GM12878 (cell line): ENCODE measurements around the gene VMP1. TPM values are rescaled to one million over a fixed set of nuclear protein-coding genes. Genes with fewer than 3 reads are reported as not detected.
A peak's percentile ranks its signal among the peaks of the same experiment; 100 is the strongest.

Experiments used
- CHD1 ChIP-seq: IDR thresholded peaks from 2 replicates; pipeline ENCODE4 v1.6.1; 2012; ENCODE audit warnings: low read depth, low read length, improper control_type of control experiment
- FOXK2 ChIP-seq: fragments of 450-650 bp; IDR thresholded peaks from 2 replicates; pipeline ENCODE4 v1.6.1; 2017; ENCODE audit warnings: mild to moderate bottlenecking, moderate library complexity
- FOXM1 ChIP-seq: IDR thresholded peaks from 2 replicates; pipeline ENCODE4 v1.6.1; 2012; ENCODE audit warnings: low read depth, mild to moderate bottlenecking, inconsistent platforms, low read length, moderate library complexity
- HDAC2 ChIP-seq: fragments of 200-600 bp; sonication (generic); IDR thresholded peaks from 2 replicates; pipeline ENCODE4 v1.6.1; 2017
- MTA3 ChIP-seq: IDR thresholded peaks from 2 replicates; pipeline ENCODE4 v1.6.1; 2012; ENCODE audit warnings: low read length, inconsistent platforms, borderline replicate concordance
- NKRF ChIP-seq: fragments of 450-650 bp; conservative IDR thresholded peaks from 2 replicates; pipeline ENCODE4 v1.6.1; 2017; ENCODE audit warnings: mild to moderate bottlenecking, moderate library complexity
- NR2C1 ChIP-seq: fragments of 450-650 bp; IDR thresholded peaks from 2 replicates; pipeline ENCODE4 v1.6.1; 2017; ENCODE audit warnings: antibody characterized with exemption, mild to moderate bottlenecking, moderate library complexity
- NR2C2 ChIP-seq: IDR thresholded peaks from 2 replicates; pipeline ENCODE4 v1.6.1; 2011; ENCODE audit warnings: borderline replicate concordance, low read depth; ENCODE audit not compliant: control insufficient read depth, insufficient read length
- NRF1 ChIP-seq: conservative IDR thresholded peaks from 2 replicates; pipeline ENCODE4 v1.6.1; 2011; ENCODE audit warnings: mild to moderate bottlenecking, low read depth, low read length, improper control_type of control experiment
- PAX8 ChIP-seq: fragments of 450-650 bp; IDR thresholded peaks from 2 replicates; pipeline ENCODE4 v1.6.1; 2017; ENCODE audit warnings: mild to moderate bottlenecking, moderate library complexity
- PKNOX1 ChIP-seq: fragments of 450-650 bp; IDR thresholded peaks from 2 replicates; pipeline ENCODE4 v1.6.1; 2016; ENCODE audit warnings: mild to moderate bottlenecking
- POLR2AphosphoS2 ChIP-seq: IDR thresholded peaks from 2 replicates; pipeline ENCODE4 v1.6.1; 2011; ENCODE audit warnings: low read depth, mild to moderate bottlenecking, low read length, improper control_type of control experiment, moderate library complexity
- POLR2AphosphoS5 ChIP-seq: IDR thresholded peaks from 2 replicates; pipeline ENCODE4 v1.6.1; 2011; ENCODE audit warnings: mild to moderate bottlenecking, low read length, inconsistent platforms
- PRDM15 ChIP-seq: fragments of 450-650 bp; formaldehyde crosslinking; IDR thresholded peaks from 2 replicates; pipeline ENCODE4 v1.4.0; 2020; ENCODE audit warnings: mild to moderate bottlenecking, moderate library complexity
- RUNX3 ChIP-seq: IDR thresholded peaks from 2 replicates; pipeline ENCODE4 v1.6.1; 2012; ENCODE audit warnings: low read length, inconsistent platforms
- SREBF1 ChIP-seq: IDR thresholded peaks from 2 replicates; pipeline ENCODE4 v1.6.1; 2012; ENCODE audit warnings: mild to moderate bottlenecking, low read length
- SUPT20H ChIP-seq: IDR thresholded peaks from 2 replicates; pipeline ENCODE4 v1.6.1; 2011; ENCODE audit warnings: low read depth, mild to moderate bottlenecking, low read length, moderate library complexity, borderline replicate concordance; ENCODE audit not compliant: control insufficient read depth
- TCF12 ChIP-seq: IDR thresholded peaks from 2 replicates; pipeline ENCODE4 v1.6.1; 2011; ENCODE audit warnings: low read depth, mild to moderate bottlenecking, low read length
- ZBTB40 ChIP-seq: fragments of 450-650 bp; IDR thresholded peaks from 2 replicates; pipeline ENCODE4 v1.6.1; 2016; ENCODE audit warnings: mild to moderate bottlenecking, moderate library complexity, borderline replicate concordance
- polyA plus RNA-seq, 11 experiments: library from polyadenylated mRNA; depleted of rRNA in 4 of 11; unstranded in 6 of 11; stranded (reverse) in 5 of 11; fragments of >200 nt; fragmentation: Nextera tagmentation in 4 of 11; fragmentation: Illumina TruSeq in 1 of 11; extraction: Ambion mirVana in 4 of 11; extraction: Trizol in 1 of 11; gene quantifications; 1 replicate in 1 of 11; 2 replicates in 10 of 11; pipeline versions ENCODE4 v1.2.1 to v1.2.3, GENCODE V29; 2011 to 2016; ENCODE audit warnings: inconsistent platforms in 2 of 11, missing spikeins in 2 of 11, low read depth in 1 of 11
- total RNA-seq, 4 experiments: library from RNA; depleted of rRNA in 3 of 4; stranded (reverse); fragments of >200 nt in 3 of 4; fragmentation: Illumina TruSeq in 1 of 4; extraction: Trizol in 1 of 4; gene quantifications; 2 replicates each; pipeline versions ENCODE4 v1.2.1 to v1.2.3, GENCODE V29; 2013 to 2021

The VMP1 gene
- total and polyA plus RNA-seq, 10 of the 15 experiments (the other 5 are each of a cell fraction or from before 2014, with no cell fraction given) = 88.4 to 199 (median 132) TPM

GRCh38 chr17:59829217-59830006 lies 122.0 kb downstream of the VMP1 start (continued):
- peak; percentile 49; the same call in 1 of the 2 replicates for TF ChIP-seq POLR2AphosphoS5
- peak; percentile 67; the same call in 1 of the 2 replicates for TF ChIP-seq TCF12
- TF ChIP-seq MTA3 = peak; percentile 98
- TF ChIP-seq NKRF = peak; percentile 49; the same call in 1 of the 2 replicates
- TF ChIP-seq RUNX3 = peak; percentile 99
- TF ChIP-seq NRF1 = no peak
- no peak for TF ChIP-seq HDAC2
- no peak for TF ChIP-seq FOXK2
- no peak for TF ChIP-seq CHD1
- peak; percentile 83 for TF ChIP-seq PKNOX1
- TF ChIP-seq PRDM15 (CRISPR knock-in tag) = 0 out of 2 replicates have a peak, but pooled peaks have one; percentile 33
- peak; percentile 43; the same call in 1 of the 2 replicates for TF ChIP-seq ZBTB40
- peak; percentile 99 for TF ChIP-seq FOXM1
- no peak for TF ChIP-seq NR2C2
- no peak for TF ChIP-seq POLR2AphosphoS2
- 0 out of 2 replicates have a peak, but pooled peaks have one; percentile 78 for TF ChIP-seq PAX8
- no peak for TF ChIP-seq SREBF1
- no peak for TF ChIP-seq SUPT20H
- TF ChIP-seq NR2C1 = peak; percentile 50; the same call in 1 of the 2 replicates
